ENCODE measurements around the gene LARP1B.
"Not testable (repeated sequence)": the region's sequence is repeated elsewhere in the genome, so short reads cannot be mapped to it uniquely, and the experiment has no call there.

LARP1B gene

GRCh38 chr4:128060699-128061565 lies at the start of gene LARP1B:
TSS of gene LARP1B (plus strand) at chr4:128061312. CDS start at chr4:128074952, 13,640 bp downstream.
- peak; percentile 87 to 90 (median 88) for DNase-seq (ENCODE audit: low read depth in 3 of 3)

- no peak for DNase-seq (ENCODE audit: low read depth in 3 of 3)
Observed at GRCh38 chr4:128025319-128025718, 35.8 kb upstream of the LARP1B start.

- no peak for DNase-seq (ENCODE audit: low read depth in 3 of 3)
Observed at GRCh38 chr4:128029907-128030306, 31.2 kb upstream of the LARP1B start.

GRCh38 chr4:128031756-128032384 lies 29.2 kb upstream of the LARP1B start:
- no peak for DNase-seq (ENCODE audit: low read depth in 3 of 3)

GRCh38 chr4:128039568-128039967 lies 21.5 kb upstream of the LARP1B start:
- no peak for DNase-seq (ENCODE audit: low read depth in 3 of 3)

- DNase-seq (ENCODE audit: low read depth in 3 of 3): not testable (repeated sequence)
Observed at GRCh38 chr4:128047019-128047418, 14.1 kb upstream of the LARP1B start.

- DNase-seq (ENCODE audit: low read depth in 3 of 3): not testable (repeated sequence)
Observed at GRCh38 chr4:128047514-128047913, 13.6 kb upstream of the LARP1B start.

- DNase-seq (ENCODE audit: low read depth in 3 of 3): not testable (repeated sequence)
Observed at GRCh38 chr4:128051229-128051628, 9.9 kb upstream of the LARP1B start.

GRCh38 chr4:128054907-128055306 lies 6.2 kb upstream of the LARP1B start:
- DNase-seq (ENCODE audit: low read depth in 3 of 3): not testable (repeated sequence)

- not testable (repeated sequence) for DNase-seq (ENCODE audit: low read depth in 3 of 3)
Observed at GRCh38 chr4:128055441-128056206, 5.5 kb upstream of the LARP1B start.

GRCh38 chr4:128056396-128056795 lies 4.7 kb upstream of the LARP1B start:
- DNase-seq (ENCODE audit: low read depth in 3 of 3): no peak

GRCh38 chr4:128060121-128060698 lies 902 bp upstream of the LARP1B start:
- DNase-seq (ENCODE audit: low read depth in 3 of 3): no peak

GRCh38 chr4:128061566-128062536 lies 739 bp downstream of the LARP1B start:
- peak; percentile 43 to 50 (median 44) for DNase-seq (ENCODE audit: low read depth in 3 of 3)

- not testable (repeated sequence) for DNase-seq (ENCODE audit: low read depth in 3 of 3)
Observed at GRCh38 chr4:128066453-128066820, 5.3 kb downstream of the LARP1B start.

- DNase-seq (ENCODE audit: low read depth in 3 of 3): no peak
Observed at GRCh38 chr4:128068918-128069317, 7.8 kb downstream of the LARP1B start.

GRCh38 chr4:128076464-128076863 lies 15.4 kb downstream of the LARP1B start:
- DNase-seq (ENCODE audit: low read depth in 3 of 3): no peak

GRCh38 chr4:128095293-128095692 lies 34.2 kb downstream of the LARP1B start:
- DNase-seq (ENCODE audit: low read depth in 3 of 3): not testable (repeated sequence)

GRCh38 chr4:128107766-128108165 lies 46.7 kb downstream of the LARP1B start:
- DNase-seq (ENCODE audit: low read depth in 3 of 3): no peak

GRCh38 chr4:128123036-128123435 lies 61.9 kb downstream of the LARP1B start:
- no peak for DNase-seq (ENCODE audit: low read depth in 3 of 3)

- DNase-seq (ENCODE audit: low read depth in 3 of 3): no peak
Observed at GRCh38 chr4:128130621-128131020, 69.5 kb downstream of the LARP1B start.

GRCh38 chr4:128134925-128135324 lies 73.8 kb downstream of the LARP1B start:
- DNase-seq (ENCODE audit: low read depth in 3 of 3): no peak
